Measurements from ENCODE around the gene TDRD1.

DNA sequence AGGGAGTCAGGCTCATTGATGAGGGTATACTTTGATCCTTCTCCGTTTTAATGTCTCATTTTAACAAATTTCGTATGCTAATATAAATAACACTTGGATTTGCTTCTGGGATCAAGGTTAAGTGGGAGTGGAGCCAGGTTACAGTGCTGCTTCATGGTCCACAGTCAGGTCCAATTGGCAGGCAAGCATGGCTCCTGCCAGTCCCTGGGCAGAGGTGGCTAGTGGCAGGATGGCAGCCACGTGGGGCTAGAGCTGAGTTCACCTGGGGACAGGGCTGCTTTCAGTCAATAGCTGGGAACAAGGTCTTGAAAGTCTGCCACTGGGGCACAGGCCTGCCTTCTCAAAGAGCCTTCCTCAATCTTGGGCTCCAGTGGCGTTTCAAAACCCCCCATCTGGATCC is 43.9 kb downstream of the TDRD1 start:
- TF ChIP-seq, protein P1, sequence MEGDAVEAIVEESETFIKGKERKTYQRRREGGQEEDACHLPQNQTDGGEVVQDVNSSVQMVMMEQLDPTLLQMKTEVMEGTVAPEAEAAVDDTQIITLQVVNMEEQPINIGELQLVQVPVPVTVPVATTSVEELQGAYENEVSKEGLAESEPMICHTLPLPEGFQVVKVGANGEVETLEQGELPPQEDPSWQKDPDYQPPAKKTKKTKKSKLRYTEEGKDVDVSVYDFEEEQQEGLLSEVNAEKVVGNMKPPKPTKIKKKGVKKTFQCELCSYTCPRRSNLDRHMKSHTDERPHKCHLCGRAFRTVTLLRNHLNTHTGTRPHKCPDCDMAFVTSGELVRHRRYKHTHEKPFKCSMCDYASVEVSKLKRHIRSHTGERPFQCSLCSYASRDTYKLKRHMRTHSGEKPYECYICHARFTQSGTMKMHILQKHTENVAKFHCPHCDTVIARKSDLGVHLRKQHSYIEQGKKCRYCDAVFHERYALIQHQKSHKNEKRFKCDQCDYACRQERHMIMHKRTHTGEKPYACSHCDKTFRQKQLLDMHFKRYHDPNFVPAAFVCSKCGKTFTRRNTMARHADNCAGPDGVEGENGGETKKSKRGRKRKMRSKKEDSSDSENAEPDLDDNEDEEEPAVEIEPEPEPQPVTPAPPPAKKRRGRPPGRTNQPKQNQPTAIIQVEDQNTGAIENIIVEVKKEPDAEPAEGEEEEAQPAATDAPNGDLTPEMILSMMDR (conservative IDR thresholded peaks at IDR 0.05 in 1 of 2, IDR thresholded peaks at IDR 0.05 in 1 of 2; ENCODE audit: extremely low read depth in 1 of 2, insufficient read depth in 1 of 2, low read depth in 1 of 2, low read length in 2 of 2), result no peak
- TF ChIP-seq EZH2 (IDR thresholded peaks at IDR 0.05; ENCODE audit: borderline replicate concordance, low read length), result no peak
